ENCODE measurements around the gene SIGLEC15.

GRCh38 chr18:45825258-45826044, at the start of gene SIGLEC15:
- TF ChIP-seq, protein P1, sequence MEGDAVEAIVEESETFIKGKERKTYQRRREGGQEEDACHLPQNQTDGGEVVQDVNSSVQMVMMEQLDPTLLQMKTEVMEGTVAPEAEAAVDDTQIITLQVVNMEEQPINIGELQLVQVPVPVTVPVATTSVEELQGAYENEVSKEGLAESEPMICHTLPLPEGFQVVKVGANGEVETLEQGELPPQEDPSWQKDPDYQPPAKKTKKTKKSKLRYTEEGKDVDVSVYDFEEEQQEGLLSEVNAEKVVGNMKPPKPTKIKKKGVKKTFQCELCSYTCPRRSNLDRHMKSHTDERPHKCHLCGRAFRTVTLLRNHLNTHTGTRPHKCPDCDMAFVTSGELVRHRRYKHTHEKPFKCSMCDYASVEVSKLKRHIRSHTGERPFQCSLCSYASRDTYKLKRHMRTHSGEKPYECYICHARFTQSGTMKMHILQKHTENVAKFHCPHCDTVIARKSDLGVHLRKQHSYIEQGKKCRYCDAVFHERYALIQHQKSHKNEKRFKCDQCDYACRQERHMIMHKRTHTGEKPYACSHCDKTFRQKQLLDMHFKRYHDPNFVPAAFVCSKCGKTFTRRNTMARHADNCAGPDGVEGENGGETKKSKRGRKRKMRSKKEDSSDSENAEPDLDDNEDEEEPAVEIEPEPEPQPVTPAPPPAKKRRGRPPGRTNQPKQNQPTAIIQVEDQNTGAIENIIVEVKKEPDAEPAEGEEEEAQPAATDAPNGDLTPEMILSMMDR (IDR thresholded peaks at IDR 0.05): no peak
- TF ChIP-seq EP300 (IDR thresholded peaks at IDR 0.05): no peak
